Activated T-cell treated with anti-CD3 and anti-CD28 coated beads, Interleukin-2, amount 50 U/mL, for 4 hours (primary cell): Measurements from ENCODE around the gene MAGEA11. TPM values are rescaled to one million over a fixed set of nuclear protein-coding genes. Genes with fewer than 3 reads are reported as not detected.
"Not testable (repeated sequence)": the region's sequence is repeated elsewhere in the genome, so short reads cannot be mapped to it uniquely, and the experiment has no call there.

ENCODE experiments used
- ATAC-seq, 2 donors: fragments of 200-7000 bp; cut with Tn5 transposase; one replicate each; pipeline ENCODE4 v1.10.0; 2021
- DNase-seq: peaks from one replicate; pipeline ENCODE4 v3.0.0-alpha.2; 2020
- H3K27me3 Mint-ChIP-seq: one replicate; pipeline ENCODE4 v1.8.0; 2021; ENCODE audit warnings: low read depth, mixed read lengths
- H3K36me3 Mint-ChIP-seq: one replicate; pipeline ENCODE4 v1.8.0; 2022; ENCODE audit warnings: mixed read lengths; ENCODE audit not compliant: insufficient read depth
- H3K4me1 Mint-ChIP-seq: one replicate; pipeline ENCODE4 v1.8.0; 2021; ENCODE audit warnings: low read depth, mixed read lengths
- H3K4me3 Mint-ChIP-seq: one replicate; pipeline ENCODE4 v1.8.0; 2021; ENCODE audit warnings: mild to moderate bottlenecking, moderate library complexity, mixed read lengths
- H3K9me3 Mint-ChIP-seq: one replicate; pipeline ENCODE4 v1.8.0; 2021; ENCODE audit warnings: mixed read lengths
- total RNA-seq, 3 donors: library from RNA; stranded (reverse); gene quantifications; one replicate each; pipeline ENCODE4 v1.2.1, GENCODE V29; 2021

MAGEA11 gene
- total RNA-seq, 3 donors from 2014 or later, result not detected

GRCh38 chrX:149707147-149707901, 4.5 kb upstream of the MAGEA11 start:
- Mint-ChIP-seq H3K27me3 (peaks cover 4% of the 10 kb centered on the region), H3K9me3 (no peaks in the 10 kb centered on the region), H3K4me3 (no peak overlapping the region), H3K36me3 (no peaks in the 10 kb centered on the region), H3K4me1 (no peaks in the 10 kb centered on the region)
- ATAC-seq (no peak), DNase-seq (no peak)

- Mint-ChIP-seq H3K9me3 (no peaks in the 10 kb centered on the region), H3K36me3 (no peaks in the 10 kb centered on the region), H3K27me3 (no peaks in the 10 kb centered on the region), H3K4me3 (no peak overlapping the region), H3K4me1 (no peaks in the 10 kb centered on the region)
- DNase-seq, result no peak
- ATAC-seq, result no peak
These were observed 971 bp downstream of the MAGEA11 start for GRCh38 chrX:149712831-149713230.

- no peaks in the 10 kb centered on the region for H3K4me1 Mint-ChIP-seq
- no peak overlapping the region for H3K4me3 Mint-ChIP-seq
These were observed 1.6 kb downstream of the MAGEA11 start for GRCh38 chrX:149713279-149714050.

GRCh38 chrX:149715468-149715867, 3.6 kb downstream of the MAGEA11 start:
- Mint-ChIP-seq H3K36me3 (no peaks in the 10 kb centered on the region), H3K27me3 (no peaks in the 10 kb centered on the region), H3K9me3 (no peaks in the 10 kb centered on the region), H3K4me1 (no peaks in the 10 kb centered on the region), H3K4me3 (no peak overlapping the region)
- ATAC-seq (no peak), DNase-seq (no peak)

More at GRCh38 chrX:149713279-149714050, 1.6 kb downstream of the MAGEA11 start:
- Mint-ChIP-seq H3K9me3 (no peaks in the 10 kb centered on the region), H3K27me3 (no peaks in the 10 kb centered on the region), H3K36me3 (no peaks in the 10 kb centered on the region)
- DNase-seq (no peak), ATAC-seq (no peak)

GRCh38 chrX:149716632-149717031, 4.8 kb downstream of the MAGEA11 start:
- H3K36me3 Mint-ChIP-seq, result no peaks in the 10 kb centered on the region
- ATAC-seq (no peak), DNase-seq (no peak)
- H3K9me3 Mint-ChIP-seq, result no peaks in the 10 kb centered on the region
- H3K4me1 Mint-ChIP-seq, result no peaks in the 10 kb centered on the region
- no peaks in the 10 kb centered on the region for H3K27me3 Mint-ChIP-seq
- H3K4me3 Mint-ChIP-seq, result no peak overlapping the region

- Mint-ChIP-seq H3K4me1 (no peaks in the 10 kb centered on the region), H3K27me3 (no peaks in the 10 kb centered on the region), H3K36me3 (no peaks in the 10 kb centered on the region), H3K4me3 (no peak overlapping the region), H3K9me3 (no peaks in the 10 kb centered on the region)
- ATAC-seq (no peak), DNase-seq (no peak)
These were observed 5.9 kb downstream of the MAGEA11 start for GRCh38 chrX:149717803-149718202.

GRCh38 chrX:149718757-149719156, 6.9 kb downstream of the MAGEA11 start:
- DNase-seq (no peak), ATAC-seq (no peak)
- Mint-ChIP-seq H3K9me3 (no peaks in the 10 kb centered on the region), H3K27me3 (no peaks in the 10 kb centered on the region), H3K36me3 (no peaks in the 10 kb centered on the region), H3K4me3 (no peak overlapping the region), H3K4me1 (no peaks in the 10 kb centered on the region)

GRCh38 chrX:149720021-149720689, 8.3 kb downstream of the MAGEA11 start:
- DNase-seq, result no peak
- Mint-ChIP-seq H3K9me3 (no peaks in the 10 kb centered on the region), H3K4me1 (no peaks in the 10 kb centered on the region), H3K27me3 (no peaks in the 10 kb centered on the region), H3K36me3 (no peaks in the 10 kb centered on the region), H3K4me3 (no peak overlapping the region)
- ATAC-seq, result no peak

GRCh38 chrX:149721241-149721640, 9.4 kb downstream of the MAGEA11 start:
- not testable (repeated sequence) for H3K27me3 Mint-ChIP-seq, DNase-seq, H3K36me3 Mint-ChIP-seq, H3K4me3 Mint-ChIP-seq, ATAC-seq, H3K9me3 Mint-ChIP-seq, H3K4me1 Mint-ChIP-seq

GRCh38 chrX:149721778-149722177, 9.9 kb downstream of the MAGEA11 start:
- DNase-seq, result no peak
- Mint-ChIP-seq H3K27me3 (no peaks in the 10 kb centered on the region), H3K9me3 (no peaks in the 10 kb centered on the region), H3K36me3 (no peaks in the 10 kb centered on the region), H3K4me1 (no peaks in the 10 kb centered on the region), H3K4me3 (no peak overlapping the region)
- no peak for ATAC-seq

GRCh38 chrX:149723583-149724118, 11.8 kb downstream of the MAGEA11 start:
- ATAC-seq, DNase-seq: not testable (repeated sequence)

GRCh38 chrX:149727308-149727707, 15.4 kb downstream of the MAGEA11 start:
- not testable (repeated sequence) for ATAC-seq, H3K4me1 Mint-ChIP-seq, H3K36me3 Mint-ChIP-seq

More at GRCh38 chrX:149723583-149724118, 11.8 kb downstream of the MAGEA11 start:
- not testable (repeated sequence) for H3K36me3 Mint-ChIP-seq, H3K4me1 Mint-ChIP-seq, H3K9me3 Mint-ChIP-seq, H3K27me3 Mint-ChIP-seq, H3K4me3 Mint-ChIP-seq

GRCh38 chrX:149742269-149742668, 30.4 kb downstream of the MAGEA11 start:
- not testable (repeated sequence) for H3K4me1 Mint-ChIP-seq, H3K9me3 Mint-ChIP-seq, DNase-seq, H3K27me3 Mint-ChIP-seq, H3K36me3 Mint-ChIP-seq, ATAC-seq, H3K4me3 Mint-ChIP-seq

More at GRCh38 chrX:149727308-149727707, 15.4 kb downstream of the MAGEA11 start:
- DNase-seq, H3K4me3 Mint-ChIP-seq, H3K9me3 Mint-ChIP-seq, H3K27me3 Mint-ChIP-seq: not testable (repeated sequence)

- not testable (repeated sequence) for H3K9me3 Mint-ChIP-seq, H3K4me1 Mint-ChIP-seq, H3K36me3 Mint-ChIP-seq, H3K27me3 Mint-ChIP-seq, DNase-seq, H3K4me3 Mint-ChIP-seq
- ATAC-seq, result peak in 1 of 2 donors; percentile 35
These were observed 34.6 kb downstream of the MAGEA11 start for GRCh38 chrX:149746390-149747007.
